ENCODE results near the gene SRSF4. TPM values are rescaled to one million over a fixed set of nuclear protein-coding genes. Genes with fewer than 3 reads are reported as not detected.

Gene SRSF4
- total RNA-seq, 1 donor from 2014 or later: 85.3 TPM

DNA sequence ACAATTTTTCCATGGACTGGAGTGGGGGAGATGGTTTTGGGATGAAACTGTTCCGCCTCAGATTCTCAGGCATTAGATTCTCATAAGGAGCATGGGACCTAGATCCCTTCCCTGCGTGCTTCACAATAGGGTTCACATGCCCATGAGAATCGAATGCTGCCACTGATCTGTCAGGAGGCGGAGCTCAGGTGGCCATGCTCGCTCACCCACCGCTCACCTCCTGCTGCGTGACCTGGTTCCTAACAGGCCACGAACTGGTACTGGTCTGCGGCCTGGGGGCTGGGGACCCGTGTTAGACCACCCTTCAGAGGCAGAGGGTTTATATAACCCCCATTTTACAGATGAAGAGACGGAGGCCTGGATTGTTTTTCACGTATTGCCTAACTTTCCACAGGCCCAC lies 16.3 kb upstream of the SRSF4 start:
- no peaks in the 10 kb centered on the region for H3K27me3 Mint-ChIP-seq
- H3K36me3 Mint-ChIP-seq: peaks cover 16% of the 10 kb centered on the region
- no peaks in the 10 kb centered on the region for H3K9me3 Mint-ChIP-seq
- TF ChIP-seq, protein P1, sequence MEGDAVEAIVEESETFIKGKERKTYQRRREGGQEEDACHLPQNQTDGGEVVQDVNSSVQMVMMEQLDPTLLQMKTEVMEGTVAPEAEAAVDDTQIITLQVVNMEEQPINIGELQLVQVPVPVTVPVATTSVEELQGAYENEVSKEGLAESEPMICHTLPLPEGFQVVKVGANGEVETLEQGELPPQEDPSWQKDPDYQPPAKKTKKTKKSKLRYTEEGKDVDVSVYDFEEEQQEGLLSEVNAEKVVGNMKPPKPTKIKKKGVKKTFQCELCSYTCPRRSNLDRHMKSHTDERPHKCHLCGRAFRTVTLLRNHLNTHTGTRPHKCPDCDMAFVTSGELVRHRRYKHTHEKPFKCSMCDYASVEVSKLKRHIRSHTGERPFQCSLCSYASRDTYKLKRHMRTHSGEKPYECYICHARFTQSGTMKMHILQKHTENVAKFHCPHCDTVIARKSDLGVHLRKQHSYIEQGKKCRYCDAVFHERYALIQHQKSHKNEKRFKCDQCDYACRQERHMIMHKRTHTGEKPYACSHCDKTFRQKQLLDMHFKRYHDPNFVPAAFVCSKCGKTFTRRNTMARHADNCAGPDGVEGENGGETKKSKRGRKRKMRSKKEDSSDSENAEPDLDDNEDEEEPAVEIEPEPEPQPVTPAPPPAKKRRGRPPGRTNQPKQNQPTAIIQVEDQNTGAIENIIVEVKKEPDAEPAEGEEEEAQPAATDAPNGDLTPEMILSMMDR (conservative IDR thresholded peaks at IDR 0.05): no peak
- H3K4me3 Mint-ChIP-seq: no peak overlapping the region
- H3K4me1 Mint-ChIP-seq (ENCODE audit: unreplicated experiment): peaks cover 8% of the 10 kb centered on the region
- DNase-seq (ENCODE audit: extremely low spot score, unreplicated experiment): no peak
- no peak overlapping the region for H3K27ac Mint-ChIP-seq

DNA sequence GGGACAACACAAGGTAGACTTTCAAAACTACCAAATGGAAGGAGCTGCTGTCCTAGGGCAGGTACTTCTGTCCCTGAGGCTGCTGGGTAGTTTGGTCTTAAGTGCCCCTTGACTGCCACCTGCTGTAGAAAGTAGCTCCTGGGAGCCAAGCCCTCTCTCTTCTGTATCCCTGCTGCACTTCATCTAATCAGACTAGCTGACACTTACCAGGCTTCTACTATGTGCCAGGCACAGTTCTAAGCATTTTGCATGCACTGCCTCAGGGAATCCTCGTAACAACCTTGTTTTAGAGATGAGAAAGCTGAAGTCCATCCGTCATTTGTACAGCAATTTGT lies 15.9 kb upstream of the SRSF4 start:
- H3K36me3 Mint-ChIP-seq: peaks cover 16% of the 10 kb centered on the region
- no peak overlapping the region for H3K4me3 Mint-ChIP-seq

DNA sequence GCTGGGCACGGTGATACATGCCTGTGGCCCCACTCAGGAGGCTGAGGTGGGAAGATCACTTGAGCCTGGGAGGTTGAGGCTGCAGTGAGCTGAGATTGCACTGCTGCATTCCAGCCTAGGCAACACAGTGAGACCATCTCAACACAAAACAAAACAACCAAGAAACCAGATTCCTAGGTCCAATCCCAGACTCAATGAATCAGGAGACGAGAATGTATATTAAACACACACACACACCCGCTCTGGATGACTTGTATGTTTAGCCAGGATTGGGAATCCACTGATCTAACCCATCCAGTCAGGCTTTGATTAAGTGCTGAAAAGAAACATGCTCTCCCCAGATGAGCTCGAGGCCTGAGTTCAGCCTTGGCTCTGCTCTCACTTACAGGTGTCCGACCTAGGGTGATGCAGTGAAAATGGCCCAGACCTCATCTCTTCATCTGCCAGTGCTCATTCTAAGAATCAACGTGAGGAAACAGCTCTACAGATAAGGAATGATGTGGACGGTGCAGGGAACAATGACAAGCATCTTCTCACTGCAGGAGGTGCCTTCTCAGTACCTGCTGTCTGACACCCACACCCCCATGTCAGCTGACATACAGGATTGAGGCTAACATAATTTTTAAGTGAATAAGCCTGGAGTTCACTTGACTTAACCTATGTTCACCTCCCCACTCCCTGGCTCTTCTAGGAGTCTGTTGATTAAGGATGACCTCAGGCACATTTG lies 15.3 kb upstream of the SRSF4 start:
- H3K27ac Mint-ChIP-seq: no peak overlapping the region
- no peaks in the 10 kb centered on the region for H3K9me3 Mint-ChIP-seq
- H3K36me3 Mint-ChIP-seq: peaks cover 16% of the 10 kb centered on the region
- no peak overlapping the region for H3K4me3 Mint-ChIP-seq
- H3K4me1 Mint-ChIP-seq (ENCODE audit: unreplicated experiment): no peaks in the 10 kb centered on the region
- TF ChIP-seq, protein P1 (conservative IDR thresholded peaks at IDR 0.05): no peak
- H3K27me3 Mint-ChIP-seq: no peaks in the 10 kb centered on the region
- DNase-seq (ENCODE audit: extremely low spot score, unreplicated experiment): no peak

More for the DNA sequence above, 15.9 kb upstream of the SRSF4 start:
- DNase-seq (ENCODE audit: extremely low spot score, unreplicated experiment): no peak
- TF ChIP-seq, protein P1 (conservative IDR thresholded peaks at IDR 0.05): peak; percentile 53
- no peaks in the 10 kb centered on the region for H3K27me3 Mint-ChIP-seq
- peaks cover 4% of the 10 kb centered on the region for H3K4me1 Mint-ChIP-seq (ENCODE audit: unreplicated experiment)
- no peaks in the 10 kb centered on the region for H3K9me3 Mint-ChIP-seq
- H3K27ac Mint-ChIP-seq: no peak overlapping the region

DNA sequence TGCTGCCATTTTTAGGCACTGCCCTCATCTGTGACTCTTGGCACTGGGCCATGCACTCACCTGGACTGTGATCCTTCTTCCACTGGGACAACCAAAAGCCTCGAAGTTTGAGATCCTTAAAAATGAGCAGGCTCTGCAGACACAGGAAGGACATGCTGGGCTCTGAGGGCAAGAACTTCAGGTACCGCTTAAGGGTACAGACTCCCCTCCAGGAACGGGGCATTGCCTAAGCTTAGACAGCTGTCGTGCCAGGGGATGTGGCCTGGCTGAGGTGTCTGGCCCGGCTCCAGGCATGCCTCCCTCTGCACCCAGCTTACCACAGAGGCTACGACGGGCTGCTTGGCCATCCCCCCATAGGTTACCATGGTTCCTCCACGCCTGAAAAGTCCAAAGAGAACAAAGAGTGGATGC lies 14.2 kb upstream of the SRSF4 start:
- H3K36me3 Mint-ChIP-seq: peaks cover 14% of the 10 kb centered on the region
- no peaks in the 10 kb centered on the region for H3K27me3 Mint-ChIP-seq
- TF ChIP-seq, protein P1 (conservative IDR thresholded peaks at IDR 0.05): no peak
- no peak overlapping the region for H3K27ac Mint-ChIP-seq
- DNase-seq (ENCODE audit: extremely low spot score, unreplicated experiment): no peak
- no peaks in the 10 kb centered on the region for H3K4me1 Mint-ChIP-seq (ENCODE audit: unreplicated experiment)
- no peak overlapping the region for H3K4me3 Mint-ChIP-seq
- H3K9me3 Mint-ChIP-seq: no peaks in the 10 kb centered on the region

DNA sequence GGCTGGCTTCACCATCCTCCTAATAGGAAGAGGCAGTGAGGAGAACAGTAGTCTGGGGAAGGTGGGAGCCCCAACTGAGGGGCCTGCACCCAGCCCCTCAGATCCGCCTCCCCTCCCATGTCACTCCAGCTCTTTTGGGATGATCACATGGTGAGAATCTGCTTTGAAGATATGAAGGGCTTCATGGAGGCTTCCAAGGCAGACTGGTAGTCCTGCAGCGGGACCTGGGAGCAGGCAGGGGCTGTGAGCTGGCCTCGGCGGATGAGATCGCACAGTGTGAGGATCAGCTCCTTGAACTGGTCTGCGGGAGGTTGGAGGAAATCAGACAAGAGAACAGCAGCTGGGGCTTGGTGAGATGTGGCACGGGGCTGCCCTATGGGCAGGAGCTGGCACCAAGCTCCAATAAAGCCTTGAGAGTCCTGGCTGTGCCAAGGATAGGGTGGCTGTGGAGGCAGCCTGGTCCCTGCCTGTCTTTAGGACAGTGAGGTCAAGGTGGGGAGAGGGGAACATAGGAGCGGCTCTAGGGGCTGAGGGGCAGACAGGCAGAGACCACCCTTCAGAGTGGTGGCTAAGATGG lies 12.3 kb upstream of the SRSF4 start:
- TF ChIP-seq, protein P1 (conservative IDR thresholded peaks at IDR 0.05): no peak

More for the DNA sequence above, 12.3 kb upstream of the SRSF4 start:
- H3K36me3 Mint-ChIP-seq: peaks cover 16% of the 10 kb centered on the region
- H3K9me3 Mint-ChIP-seq: no peaks in the 10 kb centered on the region
- no peaks in the 10 kb centered on the region for H3K4me1 Mint-ChIP-seq (ENCODE audit: unreplicated experiment)
- no peaks in the 10 kb centered on the region for H3K27me3 Mint-ChIP-seq
- no peak for DNase-seq (ENCODE audit: extremely low spot score, unreplicated experiment)
- H3K27ac Mint-ChIP-seq: no peak overlapping the region
- no peak overlapping the region for H3K4me3 Mint-ChIP-seq
